GM18505 (cell line): ENCODE results near the gene TRPM5.

Experiments
- ATAC-seq: cut with Tn5 transposase; IDR thresholded peaks from one replicate; pipeline ENCODE4 v1.9.1; 2021; ENCODE audit not compliant: unreplicated experiment
- POLR2A ChIP-seq: IDR thresholded peaks from 4 replicates; pipeline ENCODE4 v1.6.1; 2011; ENCODE audit warnings: borderline replicate concordance; ENCODE audit not compliant: insufficient read depth, insufficient read length; ENCODE audit errors: extremely low read depth

TRPM5 gene

DNA sequence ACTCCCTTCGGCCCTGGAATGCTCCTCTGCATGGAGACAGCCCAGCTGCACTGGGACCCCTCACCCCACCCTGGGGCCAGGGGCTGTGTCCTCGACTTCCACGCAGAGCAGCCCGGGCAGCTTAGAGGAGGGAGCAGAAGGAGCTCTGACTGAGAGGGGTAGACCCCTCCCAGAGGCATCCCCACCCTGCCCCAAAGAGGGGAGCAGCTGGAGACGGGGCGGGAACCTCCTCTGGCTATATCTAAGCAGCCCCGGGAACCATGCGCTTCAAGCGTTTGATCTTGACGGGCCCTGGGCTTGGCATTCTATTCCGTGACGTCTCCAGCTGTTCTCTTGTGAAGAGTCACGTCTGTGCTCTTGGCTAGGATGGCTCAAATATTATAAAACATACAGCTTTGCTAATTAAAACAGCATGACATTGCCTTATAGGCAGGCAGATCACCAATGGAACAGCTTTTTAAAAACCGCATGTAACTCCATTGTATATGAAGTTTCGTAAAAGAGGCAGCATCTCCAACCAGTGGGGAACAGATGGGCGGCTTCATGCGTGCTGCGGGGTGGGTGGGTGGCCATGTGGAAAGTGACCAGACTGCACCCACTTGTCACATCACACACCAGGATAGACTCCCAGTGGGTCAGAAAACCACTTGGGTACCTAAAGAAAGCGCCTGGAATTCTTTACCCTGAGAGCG, 8.2 kb upstream of the TRPM5 start:
- ATAC-seq = no peak
- TF ChIP-seq POLR2A = no peak

DNA sequence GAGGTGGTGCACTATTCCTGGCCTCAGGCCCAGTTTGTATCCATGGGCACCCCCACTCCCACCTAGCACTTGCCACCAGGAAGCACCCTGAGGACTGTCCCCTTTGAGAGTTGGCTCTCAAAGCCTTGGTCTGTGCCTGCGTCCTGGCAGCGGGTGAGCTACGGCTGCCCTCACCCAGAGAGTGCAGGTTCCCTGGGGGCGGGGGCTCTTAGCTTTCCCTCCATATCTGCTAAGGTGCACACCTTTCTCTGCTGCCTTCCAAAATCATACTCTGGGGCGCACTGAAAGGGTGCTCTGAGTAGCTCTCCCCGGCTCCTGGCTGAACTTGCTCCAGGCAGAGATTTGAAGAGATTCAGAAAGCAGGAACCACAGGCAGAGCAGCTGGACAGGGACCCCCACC, 7.6 kb upstream of the TRPM5 start:
- TF ChIP-seq POLR2A = no peak
- no peak for ATAC-seq

- no peak for TF ChIP-seq POLR2A
- no peak for ATAC-seq
Measured at GRCh38 chr11:2451336-2451735, 7.0 kb upstream of the TRPM5 start.

- TF ChIP-seq POLR2A = no peak
Measured at GRCh38 chr11:2450321-2451041, 6.2 kb upstream of the TRPM5 start.

GRCh38 chr11:2449548-2450320, 5.4 kb upstream of the TRPM5 start:
- ATAC-seq = no peak
- TF ChIP-seq POLR2A = no peak

More at GRCh38 chr11:2450321-2451041, 6.2 kb upstream of the TRPM5 start:
- ATAC-seq = no peak

- no peak for ATAC-seq
- TF ChIP-seq POLR2A = no peak
Measured at GRCh38 chr11:2448661-2449547, 4.6 kb upstream of the TRPM5 start.

DNA sequence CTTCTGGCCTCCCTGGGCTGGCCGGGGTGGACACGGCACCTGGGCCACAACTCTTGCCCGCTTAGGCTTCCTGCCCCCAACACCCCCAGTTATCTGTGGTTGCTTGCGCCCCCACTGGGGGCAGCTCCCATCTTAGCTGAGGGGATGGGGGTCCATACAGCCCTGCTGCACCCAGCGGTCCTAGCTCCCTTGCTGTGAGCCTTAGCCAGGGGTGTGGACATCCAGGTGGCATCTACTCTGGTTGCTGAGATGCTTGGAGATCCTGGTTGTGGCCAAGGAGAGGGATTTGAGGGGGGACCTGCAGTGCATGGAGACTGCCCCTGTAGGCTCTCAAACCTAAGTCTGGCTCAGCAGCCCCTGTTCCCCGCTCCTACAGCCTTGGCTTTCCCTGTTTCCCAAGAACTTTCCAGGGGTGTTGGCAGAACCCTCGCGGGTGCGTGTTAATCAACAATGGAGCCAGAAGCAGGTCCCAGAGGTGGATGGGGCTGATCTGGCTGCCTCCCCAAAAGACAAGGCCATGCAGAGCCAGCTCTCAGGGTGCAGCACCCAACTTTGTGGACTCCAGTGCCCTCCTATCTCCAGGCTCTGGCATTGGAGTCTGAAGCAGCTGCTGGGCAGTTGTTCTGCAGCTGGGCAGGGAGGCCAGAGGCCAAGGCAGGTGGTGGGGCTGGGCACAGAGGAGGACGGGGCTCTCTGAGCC, 3.8 kb upstream of the TRPM5 start:
- TF ChIP-seq POLR2A = no peak
- ATAC-seq = no peak

- no peak for TF ChIP-seq POLR2A
- no peak for ATAC-seq
Measured at GRCh38 chr11:2447253-2447950, 3.1 kb upstream of the TRPM5 start.

GRCh38 chr11:2446590-2447252, 2.4 kb upstream of the TRPM5 start:
- no peak for TF ChIP-seq POLR2A
- no peak for ATAC-seq

DNA sequence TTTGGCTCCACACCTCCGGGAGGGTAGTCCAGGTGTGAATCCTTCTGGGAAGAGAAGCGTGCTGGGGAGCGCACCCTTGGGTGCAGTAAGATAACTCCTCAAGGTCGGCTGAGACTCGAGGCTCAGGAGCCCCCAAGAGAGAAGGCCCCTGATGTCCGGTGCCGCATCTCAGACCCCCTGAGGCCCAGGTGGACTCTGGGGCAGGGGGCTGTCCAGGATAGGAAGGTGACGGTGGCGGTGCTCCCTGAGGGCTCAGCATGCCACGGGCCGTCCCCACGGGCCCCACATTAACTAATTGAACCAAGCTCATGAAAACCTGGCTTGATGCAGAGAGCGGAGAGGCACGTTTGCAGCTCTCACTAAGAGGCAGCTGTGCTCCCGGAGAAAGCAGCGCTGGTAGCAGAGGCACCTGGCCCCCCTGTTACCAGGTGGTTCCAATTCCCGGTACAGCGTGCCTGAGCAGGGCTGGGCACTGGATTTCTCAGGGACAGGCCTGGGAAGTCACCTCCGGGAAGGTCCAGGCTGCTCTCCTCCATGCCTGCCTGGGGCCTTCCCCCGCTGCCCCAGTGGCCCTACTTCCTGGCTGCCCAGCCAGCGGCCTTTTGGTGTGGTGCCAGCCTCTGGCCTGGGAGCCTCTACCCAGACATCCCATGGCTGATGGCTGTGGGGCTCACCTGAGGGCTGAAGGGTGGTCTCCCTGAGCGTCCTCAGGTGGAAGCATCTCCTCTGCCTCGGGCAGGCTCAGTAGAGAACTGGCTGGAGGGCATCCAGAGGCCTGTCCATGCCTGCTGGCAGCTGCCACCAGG, 1.6 kb upstream of the TRPM5 start:
- ATAC-seq = no peak
- TF ChIP-seq POLR2A = no peak
